Measurements from ENCODE around the gene KLHL2. TPM values are rescaled to one million over a fixed set of nuclear protein-coding genes. Genes with fewer than 3 reads are reported as not detected.
"Not testable (repeated sequence)": the region's sequence is repeated elsewhere in the genome, so short reads cannot be mapped to it uniquely, and the experiment has no call there.

The KLHL2 gene
- total RNA-seq, 1 donor from 2014 or later = 24.3 TPM

- not testable (repeated sequence) for H3K4me1 Mint-ChIP-seq
Observed at GRCh38 chr4:165263466-165263865, 56.1 kb downstream of the KLHL2 start.

DNA sequence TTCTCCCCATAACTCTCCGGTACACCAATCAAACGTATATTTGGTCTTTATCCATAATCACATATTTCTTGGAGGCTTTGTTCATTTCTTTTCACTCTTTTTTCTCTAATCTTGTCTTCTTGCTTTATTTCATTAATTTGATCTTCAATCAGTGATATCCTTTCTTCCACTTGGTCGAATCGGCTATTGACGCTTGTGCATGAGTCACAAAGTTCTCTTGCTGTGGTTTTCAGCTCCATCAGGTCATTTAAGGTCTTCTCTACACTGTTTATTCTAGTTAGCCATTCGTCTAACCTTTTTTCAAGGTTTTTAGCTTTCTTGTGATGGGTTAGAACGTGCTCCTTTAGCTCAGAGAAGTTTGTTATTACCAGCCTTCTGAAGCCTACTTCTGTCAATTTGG lies 62.6 kb downstream of the KLHL2 start:
- not testable (repeated sequence) for H3K79me2 ChIP-seq (ENCODE audit: low read depth); H4K20me1 ChIP-seq (ENCODE audit: low read depth); H3F3A ChIP-seq (ENCODE audit: low read depth); H3K4me1 Mint-ChIP-seq; H2AFZ ChIP-seq (replicated peaks); H3K4me3 ChIP-seq; H3K4me3 Mint-ChIP-seq; H3K27ac ChIP-seq; H3K36me3 ChIP-seq; H3K36me3 Mint-ChIP-seq; DNase-seq (ENCODE audit: low spot score); H3K9ac ChIP-seq; H3K4me2 ChIP-seq; H3K9me3 ChIP-seq (ENCODE audit: low read depth); H3K27me3 Mint-ChIP-seq (ENCODE audit: insufficient read depth, low read depth); H3K4me1 ChIP-seq; H3K27ac Mint-ChIP-seq; H3K27me3 ChIP-seq; H3K9me3 Mint-ChIP-seq

More at GRCh38 chr4:165263466-165263865, 56.1 kb downstream of the KLHL2 start:
- H3K36me3 Mint-ChIP-seq; H4K20me1 ChIP-seq (ENCODE audit: low read depth); H3K79me2 ChIP-seq (ENCODE audit: low read depth); H3K4me3 Mint-ChIP-seq; H3K36me3 ChIP-seq; H2AFZ ChIP-seq (replicated peaks); H3K27me3 ChIP-seq; H3K27ac ChIP-seq; H3K9me3 ChIP-seq (ENCODE audit: low read depth); H3F3A ChIP-seq (ENCODE audit: low read depth); H3K4me1 ChIP-seq; DNase-seq (ENCODE audit: low spot score); H3K9ac ChIP-seq; H3K9me3 Mint-ChIP-seq; H3K4me2 ChIP-seq; H3K27ac Mint-ChIP-seq; H3K4me3 ChIP-seq; H3K27me3 Mint-ChIP-seq (ENCODE audit: insufficient read depth, low read depth): not testable (repeated sequence)

DNA sequence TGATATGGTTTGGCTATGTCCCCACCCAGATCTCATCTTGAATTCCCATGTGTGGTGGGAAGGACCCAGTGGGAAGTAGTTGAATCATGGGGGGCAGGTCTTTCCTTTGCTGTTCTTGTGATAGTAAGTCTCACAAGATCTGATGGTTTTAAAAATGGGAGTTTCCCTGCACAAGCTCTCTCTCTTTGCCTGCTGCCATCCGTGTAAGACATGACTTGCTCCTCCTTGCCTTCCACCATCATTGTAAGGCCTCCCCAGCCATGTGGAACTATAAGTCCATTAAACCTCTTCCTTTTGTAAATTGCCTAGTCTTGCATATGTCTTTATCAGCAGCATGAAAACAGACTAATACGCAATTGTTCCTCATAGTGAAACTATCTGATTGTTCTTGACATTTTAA lies 66.1 kb downstream of the KLHL2 start:
- not testable (repeated sequence) for H4K20me1 ChIP-seq (ENCODE audit: low read depth); H3F3A ChIP-seq (ENCODE audit: low read depth); H3K4me3 ChIP-seq; H3K27me3 Mint-ChIP-seq (ENCODE audit: insufficient read depth, low read depth); H3K27me3 ChIP-seq; DNase-seq (ENCODE audit: low spot score); H3K4me1 Mint-ChIP-seq; H3K36me3 Mint-ChIP-seq; H3K9me3 ChIP-seq (ENCODE audit: low read depth); H3K9ac ChIP-seq; H3K4me3 Mint-ChIP-seq; H3K79me2 ChIP-seq (ENCODE audit: low read depth); H3K36me3 ChIP-seq; H2AFZ ChIP-seq (replicated peaks); H3K27ac Mint-ChIP-seq; H3K9me3 Mint-ChIP-seq; H3K4me2 ChIP-seq; H3K4me1 ChIP-seq; H3K27ac ChIP-seq

- H3K27me3 Mint-ChIP-seq (ENCODE audit: insufficient read depth, low read depth); H3K27ac Mint-ChIP-seq; H3K36me3 ChIP-seq; H3K4me2 ChIP-seq; H4K20me1 ChIP-seq (ENCODE audit: low read depth); H3K4me1 ChIP-seq; H3K27ac ChIP-seq; H3K36me3 Mint-ChIP-seq; H2AFZ ChIP-seq (replicated peaks); H3K79me2 ChIP-seq (ENCODE audit: low read depth); H3K4me3 Mint-ChIP-seq; H3K9me3 ChIP-seq (ENCODE audit: low read depth); H3K9ac ChIP-seq; H3K9me3 Mint-ChIP-seq; H3K27me3 ChIP-seq; H3K4me3 ChIP-seq; H3F3A ChIP-seq (ENCODE audit: low read depth); H3K4me1 Mint-ChIP-seq; DNase-seq (ENCODE audit: low spot score): not testable (repeated sequence)
Observed at GRCh38 chr4:165275357-165275756, 68.0 kb downstream of the KLHL2 start.

DNA sequence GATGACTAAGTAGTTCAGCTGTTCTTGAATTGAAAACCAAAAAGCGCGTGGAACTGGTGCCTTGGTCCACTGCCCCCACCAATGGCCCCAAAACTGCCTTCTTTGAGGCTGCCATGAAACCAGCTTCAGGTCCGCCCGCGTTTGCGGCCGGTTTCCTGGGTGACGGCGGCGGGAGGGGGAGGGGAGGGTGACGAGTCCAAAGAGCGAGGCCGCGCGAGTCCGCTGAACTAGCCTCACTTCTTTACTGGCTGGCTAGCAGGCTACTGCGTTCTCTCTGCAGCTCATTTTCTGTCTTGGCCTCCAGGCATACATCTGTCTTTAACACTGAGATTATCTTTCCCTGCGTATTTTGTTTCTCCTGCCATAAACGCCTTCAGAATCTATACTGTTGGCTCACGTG lies 72.2 kb downstream of the KLHL2 start:
- H3K27me3 Mint-ChIP-seq (ENCODE audit: insufficient read depth, low read depth); H3K9me3 ChIP-seq (ENCODE audit: low read depth); DNase-seq (ENCODE audit: low spot score); H3K27ac Mint-ChIP-seq; H3K27me3 ChIP-seq; H3K27ac ChIP-seq; H4K20me1 ChIP-seq (ENCODE audit: low read depth); H3K4me2 ChIP-seq; H2AFZ ChIP-seq (replicated peaks); H3K4me1 Mint-ChIP-seq; H3K4me3 ChIP-seq; H3K79me2 ChIP-seq (ENCODE audit: low read depth); H3K4me3 Mint-ChIP-seq; H3K36me3 ChIP-seq; H3K9ac ChIP-seq; H3F3A ChIP-seq (ENCODE audit: low read depth); H3K9me3 Mint-ChIP-seq; H3K4me1 ChIP-seq; H3K36me3 Mint-ChIP-seq: not testable (repeated sequence)

GRCh38 chr4:165284697-165285096 lies 77.3 kb downstream of the KLHL2 start:
- not testable (repeated sequence) for H2AFZ ChIP-seq (replicated peaks); H3K4me3 ChIP-seq; H3K27ac Mint-ChIP-seq; H3K36me3 ChIP-seq; H3K9me3 ChIP-seq (ENCODE audit: low read depth); H4K20me1 ChIP-seq (ENCODE audit: low read depth); H3K4me1 Mint-ChIP-seq; H3K27ac ChIP-seq; H3K4me3 Mint-ChIP-seq; H3K4me2 ChIP-seq; H3K9me3 Mint-ChIP-seq; H3K79me2 ChIP-seq (ENCODE audit: low read depth); H3K9ac ChIP-seq; H3K27me3 Mint-ChIP-seq (ENCODE audit: insufficient read depth, low read depth); H3K4me1 ChIP-seq; DNase-seq (ENCODE audit: low spot score); H3K27me3 ChIP-seq; H3F3A ChIP-seq (ENCODE audit: low read depth)
- H3K36me3 Mint-ChIP-seq = peaks cover 12% of the 10 kb centered on the region

- H3K4me3 Mint-ChIP-seq, H3K27ac Mint-ChIP-seq: not testable (repeated sequence)
Observed at GRCh38 chr4:165286619-165287340, 79.4 kb downstream of the KLHL2 start.

More at GRCh38 chr4:165286619-165287340, 79.4 kb downstream of the KLHL2 start:
- H4K20me1 ChIP-seq (ENCODE audit: low read depth); H3K9me3 Mint-ChIP-seq; H3K4me2 ChIP-seq; H2AFZ ChIP-seq (replicated peaks); H3F3A ChIP-seq (ENCODE audit: low read depth); H3K9me3 ChIP-seq (ENCODE audit: low read depth); H3K4me1 ChIP-seq; H3K27me3 Mint-ChIP-seq (ENCODE audit: insufficient read depth, low read depth); H3K79me2 ChIP-seq (ENCODE audit: low read depth); DNase-seq (ENCODE audit: low spot score); H3K4me3 ChIP-seq; H3K9ac ChIP-seq; H3K27ac ChIP-seq; H3K4me1 Mint-ChIP-seq; H3K27me3 ChIP-seq; H3K36me3 ChIP-seq: not testable (repeated sequence)
- H3K36me3 Mint-ChIP-seq = peaks cover 12% of the 10 kb centered on the region
